Liver (tissue), 9 donors: ENCODE measurements around the gene ZNF565. TPM values are rescaled to one million over a fixed set of nuclear protein-coding genes. Genes with fewer than 3 reads are reported as not detected.

Experiments used
- DNase-seq: peaks from one replicate; pipeline ENCODE4 v3.0.0-alpha.2; 2017; ENCODE audit warnings: low spot score
- H3K27ac ChIP-seq, 2 donors: one replicate each; pipeline ENCODE4 v1.7.0; 2013; ENCODE audit warnings: inconsistent platforms in 2 of 2, low read length in 2 of 2, control low read depth in 1 of 2, low read depth in 1 of 2, mild to moderate bottlenecking in 1 of 2
- H3K27me3 ChIP-seq, 4 donors: one replicate each; pipeline versions ENCODE4 v1.6.1 to v1.7.0; 2013; ENCODE audit warnings: low read length in 3 of 4, inconsistent platforms in 1 of 4, mild to moderate bottlenecking in 1 of 4, moderate library complexity in 1 of 4; ENCODE audit not compliant: control insufficient read depth in 4 of 4, insufficient read depth in 4 of 4
- H3K36me3 ChIP-seq, 4 donors: one replicate each; pipeline versions ENCODE4 v1.6.1 to v1.7.0; 2013; ENCODE audit warnings: low read length in 3 of 4, mild to moderate bottlenecking in 3 of 4, low read depth in 1 of 4, moderate library complexity in 1 of 4; ENCODE audit not compliant: control insufficient read depth in 4 of 4, insufficient read depth in 3 of 4
- H3K4me1 ChIP-seq, 4 donors: one replicate each; pipeline versions ENCODE4 v1.6.1 to v1.7.0; 2013; ENCODE audit warnings: low read length in 3 of 4, mild to moderate bottlenecking in 3 of 4, moderate library complexity in 1 of 4; ENCODE audit not compliant: control insufficient read depth in 4 of 4, insufficient read depth in 4 of 4
- H3K4me3 ChIP-seq, 3 donors: one replicate each; pipeline versions ENCODE4 v1.6.1 to v1.7.0; 2013; ENCODE audit warnings: low read length in 3 of 3, control low read depth in 1 of 3, low read depth in 1 of 3, mild to moderate bottlenecking in 1 of 3
- H3K9ac ChIP-seq, 2 donors: one replicate each; pipeline ENCODE4 v1.7.0; 2013; ENCODE audit warnings: low read length in 2 of 2, mild to moderate bottlenecking in 2 of 2, moderate library complexity in 2 of 2, control low read depth in 1 of 2, low read depth in 1 of 2
- H3K9me3 ChIP-seq, 4 donors: one replicate each; pipeline versions ENCODE4 v1.6.1 to v1.7.0; 2013; ENCODE audit warnings: low read length in 3 of 4; ENCODE audit not compliant: control insufficient read depth in 4 of 4
- ATF3 ChIP-seq: IDR thresholded peaks from 2 replicates; pipeline ENCODE4 v1.6.1; 2016; ENCODE audit warnings: antibody characterized with exemption
- CTCF ChIP-seq: fragments of 150-350 bp; IDR thresholded peaks from 2 replicates; pipeline ENCODE4 v1.5.1; 2017; ENCODE audit warnings: improper control_type of control experiment, low read depth, low read length; ENCODE audit not compliant: missing input control
- EGR1 ChIP-seq, 2 donors: IDR thresholded peaks; 2 replicates each; pipeline ENCODE4 v1.6.1; 2016 to 2018; ENCODE audit warnings: antibody characterized with exemption in 2 of 2, low read depth in 2 of 2
- FOXA1 ChIP-seq: IDR thresholded peaks from 2 replicates; pipeline ENCODE4 v1.6.1; 2016; ENCODE audit warnings: antibody characterized with exemption
- FOXA2 ChIP-seq: IDR thresholded peaks from 2 replicates; pipeline ENCODE4 v1.6.1; 2016; ENCODE audit warnings: antibody characterized with exemption
- GABPA ChIP-seq, 2 donors: IDR thresholded peaks in 1 of 2; conservative IDR thresholded peaks in 1 of 2; 2 replicates each; pipeline ENCODE4 v1.6.1; 2016; ENCODE audit warnings: antibody characterized with exemption in 2 of 2, mild to moderate bottlenecking in 1 of 2, moderate library complexity in 1 of 2
- HNF4A ChIP-seq, 2 donors: conservative IDR thresholded peaks; 2 replicates each; pipeline ENCODE4 v1.6.1; 2016; ENCODE audit warnings: antibody characterized with exemption in 2 of 2, mild to moderate bottlenecking in 2 of 2
- HNF4G ChIP-seq: IDR thresholded peaks from 2 replicates; pipeline ENCODE4 v1.6.1; 2016; ENCODE audit warnings: antibody characterized with exemption
- JUND ChIP-seq, 2 donors: IDR thresholded peaks; 2 replicates each; pipeline ENCODE4 v1.6.1; 2016; ENCODE audit warnings: antibody characterized with exemption in 2 of 2
- MAX ChIP-seq: IDR thresholded peaks from 2 replicates; pipeline ENCODE4 v1.6.1; 2016; ENCODE audit warnings: antibody characterized with exemption
- NR2F2 ChIP-seq: IDR thresholded peaks from 2 replicates; pipeline ENCODE4 v1.6.1; 2016; ENCODE audit warnings: antibody characterized with exemption
- RAD21 ChIP-seq, 2 donors: IDR thresholded peaks; 2 replicates each; pipeline ENCODE4 v1.6.1; 2016; ENCODE audit warnings: antibody characterized with exemption in 2 of 2, mild to moderate bottlenecking in 2 of 2
- REST ChIP-seq: IDR thresholded peaks from 2 replicates; pipeline ENCODE4 v1.6.1; 2016; ENCODE audit warnings: antibody characterized with exemption, mild to moderate bottlenecking
- RXRA ChIP-seq, 2 donors: IDR thresholded peaks; 2 replicates each; pipeline ENCODE4 v1.6.1; 2017 to 2018; ENCODE audit warnings: antibody characterized with exemption in 2 of 2, mild to moderate bottlenecking in 1 of 2
- SP1 ChIP-seq: IDR thresholded peaks from 2 replicates; pipeline ENCODE4 v1.6.1; 2018; ENCODE audit warnings: antibody characterized with exemption, mild to moderate bottlenecking
- TAF1 ChIP-seq: conservative IDR thresholded peaks from 2 replicates; pipeline ENCODE4 v1.6.1; 2016; ENCODE audit warnings: antibody characterized with exemption, mild to moderate bottlenecking
- YY1 ChIP-seq: IDR thresholded peaks from 2 replicates; pipeline ENCODE4 v1.6.1; 2016; ENCODE audit warnings: antibody characterized with exemption, mild to moderate bottlenecking
- ZBTB33 ChIP-seq: IDR thresholded peaks from 2 replicates; pipeline ENCODE4 v1.6.1; 2016; ENCODE audit warnings: antibody characterized with exemption
- WGBS: extraction: QIAGEN DNeasy Blood & Tissue Kit; methylation state at CpG from one replicate; pipeline ENCODE4 v1.1.7; 2013; 5-methylcytosine and 5-hydroxymethylcytosine counted together
- polyA plus RNA-seq, 2 donors: library from polyadenylated mRNA; stranded (reverse) in 1 of 2; unstranded in 1 of 2; fragments of 200-250 nt in 1 of 2; fragments of >200 nt in 1 of 2; fragmentation: Nextera tagmentation in 1 of 2; extraction: Ambion mirVana in 1 of 2; gene quantifications; one replicate each; pipeline versions ENCODE4 v1.2.1 to v1.2.3, GENCODE V29; 2013 to 2015
- total RNA-seq, 2 donors: library from RNA; depleted of rRNA; stranded (reverse); fragments of >200 nt; gene quantifications; one replicate each; pipeline ENCODE4 v1.2.3, GENCODE V29; 2014
- donor health status: healthy.
- donor health status: healthy.
- donor health status: healthy.
- donor health status: healthy.
- donor health status: healthy.

ZNF565 gene
- total RNA-seq (1 to 10 TPM; 2.3 to 4.9 TPM), polyA plus RNA-seq (1 to 10 TPM in 1 of 2 donors, under 1 TPM in 1; 0.95 to 2.2 TPM)

GRCh38 chr19:36214386-36215275 lies at the start of gene ZNF565, which contains the start of gene ZNF146:
TSS of gene ZNF565 (minus strand) at chr19:36214665. CDS start at chr19:36201985, 12,680 bp downstream.
TSS of gene ZNF146 (plus strand) at chr19:36215106. CDS start at chr19:36236441, 21,335 bp downstream.
- Histone ChIP-seq H3K27me3 (no peaks in the 10 kb centered on the region), H3K36me3 (peaks cover 0 to 4% (median under 1%) of the 10 kb centered on the region in 4 donors), H3K4me1 (peaks cover 0 to 12% (median 6%) of the 10 kb centered on the region in 4 donors), H3K4me3 (peak within 1 kb of the TSS; percentile 71 to 100 (median 95)), H3K9ac (peak within 1 kb of the TSS; percentile 90 to 99), H3K27ac (peak within 1 kb of the TSS; percentile 93 to 98), H3K9me3 (no peaks in the 10 kb centered on the region)
- WGBS, result under 1% methylated on average over 73 of the region's 73 CpGs
- DNase-seq, result peak; percentile 94
- TF ChIP-seq FOXA2 (no peak), RXRA (IDR thresholded peaks at IDR 0.05) (peak; percentile 54), YY1 (peak; percentile 97), ATF3 (no peak), HNF4G (peak; percentile 59), FOXA1 (no peak), CTCF (peak; percentile 31), HNF4A (conservative IDR thresholded peaks at IDR 0.05) (peak; percentile 93 to 94), ZBTB33 (peak; percentile 92), EGR1 (IDR thresholded peaks at IDR 0.05; ENCODE audit: low read depth in 2 of 2) (peak in 1 of 2 donors; percentile 1), TAF1 (peak; percentile 66), REST (peak; percentile 82), SP1 (peak; percentile 78), JUND (IDR thresholded peaks at IDR 0.05) (peak in 1 of 2 donors; percentile 56), GABPA (IDR thresholded peaks at IDR 0.05 in 1 of 2, conservative IDR thresholded peaks at IDR 0.05 in 1 of 2) (peak in 1 of 2 donors; percentile 68), RAD21 (IDR thresholded peaks at IDR 0.05) (peak; percentile 17 to 31), NR2F2 (peak; percentile 14), MAX (peak; percentile 97)
